GM21619 (cell line): ENCODE measurements around the gene TXNDC16.
"Not testable (repeated sequence)": the region's sequence is repeated elsewhere in the genome, so short reads cannot be mapped to it uniquely, and the experiment has no call there.

Experiments used
- ATAC-seq: cut with Tn5 transposase; IDR thresholded peaks from one replicate; pipeline ENCODE4 v1.9.1; 2021; ENCODE audit not compliant: unreplicated experiment

TXNDC16 gene

DNA sequence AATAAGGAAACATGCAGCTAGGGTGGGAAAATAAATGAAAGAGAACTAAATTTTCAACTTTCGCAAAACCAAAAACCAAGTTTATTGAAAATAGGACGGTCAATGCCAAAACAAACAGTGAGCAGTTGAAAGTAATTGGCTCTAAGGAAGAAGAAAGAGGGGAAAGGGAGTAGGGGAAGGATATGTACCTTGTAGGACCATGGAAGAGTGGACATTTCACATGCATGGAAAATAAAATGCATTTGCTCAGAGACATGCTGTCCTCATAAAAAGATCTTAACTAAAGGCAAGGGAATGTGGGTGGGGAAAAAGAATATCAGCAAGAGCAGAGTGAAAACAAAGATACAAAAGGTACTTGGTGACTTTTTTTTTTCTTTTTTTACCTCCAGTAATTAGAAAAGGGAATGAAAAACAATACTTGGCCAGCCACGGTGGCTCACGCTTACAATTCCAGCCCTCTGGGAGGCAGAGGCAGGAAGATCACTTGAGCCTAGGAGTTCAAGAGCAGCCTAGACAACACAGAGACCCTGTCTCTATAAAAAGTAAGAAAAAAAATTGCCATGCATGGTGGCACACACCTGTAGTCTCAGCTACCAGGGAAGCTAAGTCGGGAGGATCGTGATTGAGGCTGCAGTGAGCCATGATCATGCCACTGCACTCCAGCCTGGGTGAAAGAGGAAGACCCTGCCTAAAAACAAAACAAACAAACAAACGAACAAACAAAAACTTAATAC lies 6.6 kb downstream of the TXNDC16 start:
- no peak for ATAC-seq

DNA sequence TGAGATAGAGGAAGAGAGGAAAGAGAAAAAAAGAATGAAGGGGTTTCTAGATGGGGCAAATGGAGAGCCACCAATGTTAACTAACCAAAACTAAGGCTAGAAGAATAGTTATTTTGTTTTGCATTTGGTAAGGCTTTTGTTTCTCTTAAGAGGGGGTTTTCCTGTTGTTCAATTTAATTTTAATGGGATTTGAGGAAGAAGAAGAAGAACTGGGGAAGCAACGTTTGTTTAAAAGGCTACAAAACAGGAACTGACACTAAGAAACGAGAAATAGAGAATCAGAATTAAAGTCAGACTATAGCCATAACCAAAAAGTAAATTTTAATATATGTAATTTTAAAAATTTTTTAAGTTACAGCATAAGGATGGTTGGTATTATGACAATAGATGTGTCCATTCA lies 13.7 kb downstream of the TXNDC16 start:
- no peak for ATAC-seq

DNA sequence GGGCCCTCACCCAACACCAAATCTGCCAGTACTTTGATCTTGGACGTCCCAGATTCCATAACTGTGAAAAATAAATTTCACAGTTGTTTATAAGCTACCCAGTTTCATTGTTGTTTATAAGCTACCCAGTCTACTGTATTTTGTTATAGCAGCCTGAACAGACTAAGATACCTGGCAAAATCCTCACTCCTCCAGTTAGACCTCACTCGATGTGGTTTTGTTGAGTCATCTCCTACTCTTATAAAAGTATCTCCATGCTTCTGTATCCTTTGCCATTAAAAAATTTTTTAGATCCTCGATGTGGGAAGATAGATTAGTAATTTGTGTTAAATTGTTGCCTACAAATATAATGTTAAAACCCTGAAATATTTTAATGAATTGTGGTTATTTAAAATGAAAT lies 16.0 kb downstream of the TXNDC16 start:
- ATAC-seq: no peak

- no peak for ATAC-seq
These were observed 20.8 kb downstream of the TXNDC16 start for GRCh38 chr14:52531481-52531880.

DNA sequence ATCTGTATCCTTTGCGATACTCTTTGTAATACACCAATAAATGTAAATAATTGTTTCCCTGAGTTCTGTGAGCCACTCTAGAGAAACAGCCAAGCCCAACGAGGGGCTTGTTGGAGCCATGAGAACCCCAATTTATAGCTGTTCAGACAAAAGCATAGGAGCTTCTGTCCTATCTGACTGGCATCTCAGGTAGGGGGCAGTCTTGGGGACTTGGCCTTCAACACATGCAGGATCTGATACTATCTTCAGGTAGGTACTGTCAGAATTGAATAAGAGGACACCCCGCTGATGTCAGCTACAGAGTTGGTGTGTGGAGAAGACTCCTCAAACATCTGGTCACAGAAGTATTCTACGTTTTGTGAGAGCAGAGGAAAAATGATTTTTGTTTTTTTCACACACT lies 25.3 kb downstream of the TXNDC16 start:
- no peak for ATAC-seq

DNA sequence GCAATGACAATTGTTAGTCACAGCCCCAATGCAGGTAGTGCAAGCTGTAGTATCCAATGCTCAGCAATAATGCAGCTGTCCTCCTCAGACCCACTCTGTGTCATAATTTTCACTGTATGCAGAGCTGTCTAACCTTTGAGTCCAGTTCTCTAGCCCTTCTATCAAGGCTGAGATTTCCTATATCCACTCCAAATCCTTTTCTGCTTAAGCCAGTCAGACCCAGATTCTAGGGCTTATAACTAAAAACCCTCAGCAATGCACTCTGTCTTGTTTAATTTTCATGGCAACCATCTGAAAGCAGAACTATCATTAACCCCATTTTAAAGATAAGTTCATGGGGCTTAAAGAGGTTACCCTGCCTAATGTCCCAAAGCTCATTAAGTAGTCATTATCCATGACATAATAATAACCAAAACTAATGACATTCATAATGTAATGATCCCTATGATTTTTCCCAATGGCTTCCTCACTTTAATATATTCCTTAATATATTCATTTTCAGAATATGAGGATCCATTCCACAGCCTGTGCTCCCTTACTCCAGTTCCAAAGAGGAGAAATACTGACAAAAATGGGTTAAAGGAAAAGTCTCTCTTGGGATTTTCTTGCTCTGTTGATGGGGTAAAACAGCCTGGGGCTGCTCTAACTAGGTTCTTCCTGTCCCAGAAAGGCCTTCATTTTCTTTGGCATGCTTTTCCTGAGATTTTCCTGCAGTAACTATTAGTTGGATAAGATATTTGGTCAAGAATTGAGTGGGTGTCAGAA lies 29.5 kb downstream of the TXNDC16 start:
- ATAC-seq: no peak

DNA sequence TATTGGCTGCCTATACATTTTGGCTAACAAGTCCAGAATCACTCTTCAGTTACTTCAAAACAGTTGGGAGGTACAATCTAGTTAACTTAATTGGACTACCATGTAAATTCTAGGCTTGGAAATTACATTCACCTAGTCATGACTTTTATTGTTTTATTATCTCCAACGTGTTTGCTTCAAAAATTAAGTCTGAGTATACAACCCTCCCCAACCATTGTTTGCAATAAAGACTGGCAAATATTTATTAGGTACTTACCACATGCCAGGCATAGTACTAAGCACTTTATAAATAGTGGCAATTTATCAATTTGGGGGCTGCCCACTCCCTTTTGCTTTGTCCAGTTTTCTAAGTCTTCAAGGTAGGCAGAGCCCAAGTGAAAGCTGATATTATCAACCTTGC lies 30.3 kb downstream of the TXNDC16 start:
- ATAC-seq: no peak

DNA sequence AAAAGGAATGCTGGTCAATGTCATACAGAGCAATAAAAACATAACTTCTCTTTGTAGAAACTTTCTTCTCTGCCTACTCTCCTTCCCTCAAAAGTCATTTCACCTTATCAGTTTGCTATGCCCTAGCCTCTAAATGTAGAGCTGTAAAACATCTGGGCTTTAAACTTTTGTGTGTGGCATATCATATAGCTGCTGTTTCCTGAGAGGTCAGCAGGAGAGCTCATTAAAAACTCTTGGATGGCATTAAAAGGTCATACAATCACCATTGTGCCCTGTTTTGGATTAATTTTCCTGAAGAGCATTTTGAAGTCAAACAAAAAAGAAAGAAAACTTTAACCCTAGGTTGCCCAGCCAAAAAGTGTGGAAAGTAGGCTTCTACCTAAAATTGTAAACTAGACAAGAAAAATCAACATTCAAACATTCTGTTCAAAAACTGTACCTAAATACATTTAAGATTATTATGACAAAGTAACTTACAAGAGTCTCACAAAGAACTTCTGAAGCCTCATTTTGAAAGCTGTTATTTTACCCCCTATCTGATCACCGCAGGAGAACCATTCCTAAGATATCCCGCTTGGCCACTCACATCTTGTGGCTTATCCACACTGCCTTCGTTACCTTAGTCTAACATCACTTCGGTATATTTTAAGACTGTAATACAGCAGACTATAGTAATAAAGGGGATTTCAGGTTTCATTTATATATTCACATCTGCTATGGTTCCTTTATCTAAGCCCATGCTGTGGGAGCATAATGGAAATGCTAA lies 38.1 kb downstream of the TXNDC16 start:
- no peak for ATAC-seq

GRCh38 chr14:52513249-52513648 lies 39.1 kb downstream of the TXNDC16 start:
- no peak for ATAC-seq

GRCh38 chr14:52494444-52494843 lies 57.9 kb downstream of the TXNDC16 start:
- no peak for ATAC-seq

DNA sequence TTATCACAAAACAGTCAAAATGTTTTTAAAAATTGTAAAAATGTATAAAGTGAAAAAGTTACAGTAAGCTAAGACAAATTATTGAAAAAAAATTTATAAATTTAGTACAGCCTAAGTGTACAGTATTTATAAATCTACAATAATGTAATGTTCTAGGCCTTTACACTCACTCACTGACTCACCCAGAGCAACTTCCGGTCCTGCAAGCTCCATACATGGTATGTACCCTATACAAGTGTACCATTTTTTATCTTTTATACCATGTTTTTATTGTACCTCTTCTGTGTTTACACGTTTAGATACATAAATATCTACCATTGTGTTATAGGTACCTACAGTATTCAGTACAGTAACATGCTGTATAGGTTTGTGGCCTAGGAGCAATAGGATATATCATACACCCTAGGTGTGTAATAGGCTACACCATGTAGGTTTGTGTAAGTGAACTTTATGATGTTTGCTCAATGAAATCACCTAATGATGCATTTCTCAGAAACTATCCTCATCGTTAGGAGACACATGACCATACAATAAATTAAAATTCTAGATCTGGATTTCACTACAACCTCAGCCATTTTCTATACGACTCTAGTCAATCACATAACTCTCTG lies 66.8 kb downstream of the TXNDC16 start:
- ATAC-seq: no peak

GRCh38 chr14:52481864-52482263 lies 70.4 kb downstream of the TXNDC16 start:
- no peak for ATAC-seq

DNA sequence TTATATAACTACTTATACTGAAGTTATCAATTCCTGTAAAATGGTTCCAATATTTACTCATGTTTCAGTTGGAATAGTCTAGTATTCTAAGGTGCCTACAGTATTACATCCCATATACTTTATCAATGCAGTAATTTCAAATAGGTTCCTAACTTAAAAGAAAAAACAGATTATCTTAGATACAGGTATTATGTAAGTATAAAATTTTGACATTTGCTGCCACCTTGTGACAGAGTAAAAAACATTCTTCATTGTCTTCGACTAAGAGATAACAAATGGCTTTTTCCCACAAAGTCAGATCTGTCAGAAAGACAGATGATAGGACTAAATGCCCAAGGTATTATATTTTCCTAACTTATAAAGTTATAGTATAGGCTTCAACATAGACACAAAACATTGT lies 78.7 kb downstream of the TXNDC16 start:
- ATAC-seq: no peak

GRCh38 chr14:52472728-52473127 lies 79.6 kb downstream of the TXNDC16 start:
- no peak for ATAC-seq

DNA sequence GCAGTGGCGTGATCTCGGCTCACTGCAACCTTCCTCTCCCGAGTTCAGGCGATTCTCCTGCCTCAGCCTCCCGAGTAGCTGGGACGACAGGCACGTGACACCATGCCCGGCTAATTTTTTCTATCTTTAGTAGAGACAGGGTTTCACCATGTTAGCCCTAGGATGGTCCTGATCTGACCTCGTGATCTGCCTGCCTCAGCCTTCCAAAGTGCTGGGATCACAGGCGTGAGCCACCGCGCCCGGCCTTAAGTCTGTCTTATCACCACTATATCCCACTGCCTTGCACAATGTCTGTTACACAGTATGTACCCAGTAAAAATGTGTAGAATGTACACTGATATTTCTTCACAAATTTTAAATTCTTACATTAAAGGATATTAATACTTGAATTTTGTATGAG lies 80.1 kb downstream of the TXNDC16 start:
- not testable (repeated sequence) for ATAC-seq

DNA sequence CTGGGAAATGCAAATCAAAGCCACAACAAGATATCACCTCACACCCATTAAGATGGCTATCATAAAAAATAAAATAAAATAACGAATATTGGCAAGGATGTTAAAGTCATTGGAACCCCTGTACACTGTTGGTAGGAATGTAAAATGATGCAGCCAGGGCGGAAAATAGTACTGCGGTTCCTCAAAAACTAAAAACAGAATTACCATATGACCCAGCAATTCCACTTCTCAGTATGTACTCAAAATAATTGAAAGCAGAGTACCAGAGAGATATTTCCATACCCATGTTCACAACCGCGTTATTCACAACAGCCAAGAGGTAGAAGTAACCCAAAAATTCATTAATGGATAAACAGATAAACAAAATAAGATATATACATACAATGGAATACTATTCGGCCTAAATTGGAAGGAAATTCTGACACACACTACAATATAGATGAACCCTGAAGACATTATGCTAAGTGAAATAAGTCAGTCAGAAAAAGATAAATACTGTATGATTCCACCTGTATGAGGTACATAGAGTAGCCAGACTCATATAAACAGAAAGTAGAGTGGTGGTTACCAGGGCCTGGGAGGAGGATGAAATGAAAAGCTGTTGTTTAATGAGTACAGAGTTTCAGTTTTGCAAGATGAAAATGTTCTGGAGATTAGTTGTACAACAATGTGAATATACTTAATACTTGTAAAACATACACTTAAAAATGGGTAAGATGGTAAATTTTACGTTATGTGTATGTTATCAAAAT lies 84.6 kb downstream of the TXNDC16 start:
- no peak for ATAC-seq

- no peak for ATAC-seq
These were observed 88.1 kb downstream of the TXNDC16 start for GRCh38 chr14:52464175-52464574.

DNA sequence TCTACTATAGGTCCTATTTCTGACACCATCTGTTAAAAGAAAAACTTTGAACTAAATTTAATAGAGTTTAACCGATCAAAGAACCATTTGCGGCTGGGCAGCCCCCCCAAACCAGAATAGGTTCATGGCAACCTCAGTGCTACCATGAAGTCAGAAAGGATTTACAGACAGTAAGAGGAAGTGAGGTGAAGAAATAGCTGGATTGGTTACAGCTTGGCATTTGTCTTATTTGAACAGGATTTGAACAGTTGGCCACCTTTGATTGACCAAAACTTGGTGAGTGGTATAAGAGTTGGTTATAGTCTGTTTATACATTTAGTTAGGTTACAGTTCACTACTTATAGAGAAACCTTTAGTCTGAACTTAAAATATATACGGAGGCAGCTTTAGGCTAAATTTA lies 88.9 kb downstream of the TXNDC16 start:
- no peak for ATAC-seq

DNA sequence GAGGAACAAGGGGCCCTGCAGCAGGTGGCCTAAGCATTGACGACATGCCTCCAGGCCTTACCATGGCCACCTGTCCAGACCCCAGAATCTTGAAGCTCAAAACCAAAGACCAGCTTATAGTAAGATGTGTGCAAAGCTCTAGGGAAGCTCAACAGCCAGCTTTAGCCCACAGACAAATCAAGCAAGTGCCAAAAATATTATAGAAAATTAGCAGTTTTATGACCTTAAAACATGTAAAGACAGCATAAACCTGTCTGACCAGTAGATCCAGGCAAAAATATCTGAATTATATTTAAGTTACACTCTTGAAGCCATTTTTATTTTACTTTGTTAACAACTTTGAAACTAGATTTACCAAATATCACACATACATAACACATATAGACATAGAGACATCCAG lies 90.6 kb downstream of the TXNDC16 start:
- ATAC-seq: no peak

- ATAC-seq: no peak
These were observed 93.6 kb downstream of the TXNDC16 start for GRCh38 chr14:52458721-52459085.

DNA sequence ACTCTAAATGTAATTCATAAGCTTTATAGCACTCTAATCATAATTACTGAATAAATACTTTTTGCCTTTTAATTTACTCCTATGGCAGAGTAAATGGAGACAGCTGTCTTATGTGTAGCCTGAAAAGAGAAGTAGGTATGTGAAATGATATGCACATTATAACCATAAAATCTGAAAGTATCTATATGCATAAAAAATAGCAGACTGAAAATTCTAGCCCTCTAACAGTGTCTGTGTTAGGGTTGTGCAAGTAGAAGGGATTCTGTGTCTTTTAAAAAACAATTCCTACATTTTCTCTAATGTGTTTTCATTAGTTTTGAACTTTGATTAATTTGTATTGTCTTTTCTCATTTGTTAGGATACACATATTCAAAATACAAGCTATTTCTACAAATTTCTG lies 94.9 kb downstream of the TXNDC16 start:
- ATAC-seq: no peak
